Measurements from ENCODE around the gene ZDHHC1.

- TF ChIP-seq, protein P1, sequence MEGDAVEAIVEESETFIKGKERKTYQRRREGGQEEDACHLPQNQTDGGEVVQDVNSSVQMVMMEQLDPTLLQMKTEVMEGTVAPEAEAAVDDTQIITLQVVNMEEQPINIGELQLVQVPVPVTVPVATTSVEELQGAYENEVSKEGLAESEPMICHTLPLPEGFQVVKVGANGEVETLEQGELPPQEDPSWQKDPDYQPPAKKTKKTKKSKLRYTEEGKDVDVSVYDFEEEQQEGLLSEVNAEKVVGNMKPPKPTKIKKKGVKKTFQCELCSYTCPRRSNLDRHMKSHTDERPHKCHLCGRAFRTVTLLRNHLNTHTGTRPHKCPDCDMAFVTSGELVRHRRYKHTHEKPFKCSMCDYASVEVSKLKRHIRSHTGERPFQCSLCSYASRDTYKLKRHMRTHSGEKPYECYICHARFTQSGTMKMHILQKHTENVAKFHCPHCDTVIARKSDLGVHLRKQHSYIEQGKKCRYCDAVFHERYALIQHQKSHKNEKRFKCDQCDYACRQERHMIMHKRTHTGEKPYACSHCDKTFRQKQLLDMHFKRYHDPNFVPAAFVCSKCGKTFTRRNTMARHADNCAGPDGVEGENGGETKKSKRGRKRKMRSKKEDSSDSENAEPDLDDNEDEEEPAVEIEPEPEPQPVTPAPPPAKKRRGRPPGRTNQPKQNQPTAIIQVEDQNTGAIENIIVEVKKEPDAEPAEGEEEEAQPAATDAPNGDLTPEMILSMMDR (IDR thresholded peaks at IDR 0.05; ENCODE audit: insufficient read depth, low read length): no peak
- no peak for TF ChIP-seq REST (IDR thresholded peaks at IDR 0.05; ENCODE audit: insufficient replicate concordance, low read depth)
- TF ChIP-seq GABPA (IDR thresholded peaks at IDR 0.05; ENCODE audit: low read depth): no peak
- no peak for TF ChIP-seq POLR2AphosphoS5 (IDR thresholded peaks at IDR 0.05; ENCODE audit: low read depth)
- no peak for TF ChIP-seq SPI1 (IDR thresholded peaks at IDR 0.05; ENCODE audit: borderline replicate concordance, low read depth)
Observed at GRCh38 chr16:67430977-67431774, 14.9 kb upstream of the ZDHHC1 start, which contains the start of gene HSD11B2.
